Muscle layer of duodenum (tissue), 2 donors: ENCODE results near the gene LRRFIP1.
A peak's percentile ranks its signal among the peaks of the same experiment; 100 is the strongest.

Experiments
- H3K27ac ChIP-seq: one replicate; pipeline ENCODE4 v1.7.0; 2013; ENCODE audit warnings: mild to moderate bottlenecking, low read length
- H3K27me3 ChIP-seq: one replicate; pipeline ENCODE4 v1.7.0; 2013; ENCODE audit warnings: low read depth, mild to moderate bottlenecking, control low read depth, low read length
- H3K36me3 ChIP-seq, 2 donors: one replicate each; pipeline ENCODE4 v1.7.0; 2013; ENCODE audit warnings: low read length in 2 of 2, control low read depth in 1 of 2, mild to moderate bottlenecking in 1 of 2; ENCODE audit not compliant: insufficient read depth in 2 of 2, control insufficient read depth in 1 of 2
- H3K4me1 ChIP-seq, 2 donors: one replicate each; pipeline ENCODE4 v1.7.0; 2013; ENCODE audit warnings: low read length in 2 of 2, mild to moderate bottlenecking in 2 of 2, control low read depth in 1 of 2, moderate library complexity in 1 of 2; ENCODE audit not compliant: insufficient read depth in 2 of 2, control insufficient read depth in 1 of 2
- H3K4me3 ChIP-seq, 2 donors: one replicate each; pipeline ENCODE4 v1.7.0; 2013; ENCODE audit warnings: low read length in 2 of 2, low read depth in 1 of 2, mild to moderate bottlenecking in 1 of 2
- H3K9me3 ChIP-seq, 2 donors: one replicate each; pipeline ENCODE4 v1.7.0; 2013; ENCODE audit warnings: low read length in 2 of 2, control low read depth in 1 of 2, mild to moderate bottlenecking in 1 of 2; ENCODE audit not compliant: control insufficient read depth in 1 of 2
- donor health status: healthy.

LRRFIP1 gene

GRCh38 chr2:237725661-237726060 lies 98.3 kb downstream of the LRRFIP1 start:
- Histone ChIP-seq H3K27me3 (no peaks in the 10 kb centered on the region), H3K9me3 (no peaks in the 10 kb centered on the region), H3K27ac (peak overlapping the region; percentile 50), H3K36me3 (peaks cover 0 to 10% of the 10 kb centered on the region in 2 donors), H3K4me1 (peaks cover 32 to 54% of the 10 kb centered on the region in 2 donors), H3K4me3 (no peak overlapping the region)

DNA sequence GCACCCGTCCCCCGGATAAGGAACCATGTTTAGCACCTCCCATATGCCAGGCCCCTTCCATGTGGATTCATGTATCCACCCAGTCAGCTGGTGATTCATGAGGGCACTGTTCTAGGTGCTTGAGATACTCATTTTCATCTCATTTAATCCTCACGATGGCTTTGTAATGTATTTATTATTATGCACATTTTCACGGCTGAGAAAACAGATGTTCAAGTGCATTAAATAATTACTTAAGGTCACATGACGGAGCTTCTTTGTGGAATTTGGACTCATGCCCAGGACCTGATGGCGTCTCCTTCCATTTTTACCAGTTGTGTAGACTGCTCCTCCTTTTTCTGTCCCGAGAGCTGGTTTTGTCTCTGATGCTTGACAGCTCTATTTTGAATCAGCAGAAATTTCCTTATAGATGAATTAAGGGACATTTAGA lies 99.0 kb downstream of the LRRFIP1 start:
- Histone ChIP-seq H3K4me1 (peaks cover 28 to 53% of the 10 kb centered on the region in 2 donors), H3K36me3 (peaks cover 0 to 3% of the 10 kb centered on the region in 2 donors), H3K9me3 (no peaks in the 10 kb centered on the region), H3K27me3 (no peaks in the 10 kb centered on the region), H3K4me3 (no peak overlapping the region), H3K27ac (peak overlapping the region; percentile 62)

GRCh38 chr2:237727363-237727762 lies 100.0 kb downstream of the LRRFIP1 start:
- peaks cover 27 to 54% of the 10 kb centered on the region in 2 donors for H3K4me1 ChIP-seq
- H3K36me3 ChIP-seq, result peaks cover 0 to 3% of the 10 kb centered on the region in 2 donors
- H3K9me3 ChIP-seq, result no peaks in the 10 kb centered on the region
- H3K27ac ChIP-seq, result peak overlapping the region; percentile 5
- no peak overlapping the region for H3K4me3 ChIP-seq
- no peaks in the 10 kb centered on the region for H3K27me3 ChIP-seq

- Histone ChIP-seq H3K9me3 (no peaks in the 10 kb centered on the region), H3K4me3 (no peak overlapping the region), H3K27ac (no peak overlapping the region), H3K27me3 (no peaks in the 10 kb centered on the region), H3K4me1 (peaks cover 15 to 53% of the 10 kb centered on the region in 2 donors), H3K36me3 (no peaks in the 10 kb centered on the region)
Measured at GRCh38 chr2:237729681-237730475, 102.5 kb downstream of the LRRFIP1 start.

DNA sequence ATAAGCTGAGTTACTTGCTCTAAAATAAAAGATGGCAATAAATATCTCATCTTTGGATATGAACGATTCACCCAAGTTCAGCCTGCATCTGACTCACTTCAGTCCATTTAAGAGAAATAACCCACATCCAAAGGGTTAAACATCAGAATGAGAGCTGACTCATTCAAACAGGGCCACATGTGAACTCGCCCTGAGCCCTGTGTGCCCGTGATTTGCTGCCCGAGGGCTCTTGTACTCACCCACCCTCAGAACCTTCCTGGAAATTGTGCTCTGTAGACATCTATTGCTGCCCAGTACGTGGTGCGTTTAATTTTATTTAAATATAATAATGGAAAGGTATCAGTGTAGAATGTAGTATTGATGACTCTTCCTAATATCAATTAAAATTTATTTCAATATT lies 104.3 kb downstream of the LRRFIP1 start:
- Histone ChIP-seq H3K36me3 (no peaks in the 10 kb centered on the region), H3K4me3 (peak overlapping the region in 1 of 2 donors; percentile 14), H3K4me1 (peaks cover 0 to 46% of the 10 kb centered on the region in 2 donors), H3K27me3 (no peaks in the 10 kb centered on the region), H3K27ac (peak overlapping the region; percentile 10), H3K9me3 (no peaks in the 10 kb centered on the region)

DNA sequence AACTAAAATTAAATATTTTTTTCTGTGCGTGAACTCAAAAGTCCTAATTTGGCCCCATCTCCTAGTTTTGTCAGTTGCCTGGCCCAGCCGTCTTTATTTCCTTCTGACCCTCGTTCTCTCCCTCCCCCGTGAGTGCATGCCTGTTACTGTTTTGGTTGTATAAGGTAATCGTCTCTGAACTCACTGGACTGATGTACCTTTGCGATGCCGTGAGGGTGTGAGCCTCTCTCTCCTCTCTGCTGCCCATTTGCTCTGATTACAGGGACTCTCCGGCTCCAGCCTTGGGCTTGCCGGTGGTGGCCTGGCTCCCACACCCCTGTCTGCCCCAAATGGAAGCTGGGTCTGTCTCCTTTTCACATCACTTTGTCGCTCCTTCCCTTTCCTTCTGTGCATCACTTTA lies 104.7 kb downstream of the LRRFIP1 start:
- Histone ChIP-seq H3K4me3 (no peak overlapping the region), H3K27ac (peak overlapping the region; percentile 78), H3K4me1 (peaks cover 0 to 48% of the 10 kb centered on the region in 2 donors)

GRCh38 chr2:237732790-237733381 lies 105.5 kb downstream of the LRRFIP1 start:
- Histone ChIP-seq H3K4me3 (peak overlapping the region in 1 of 2 donors; percentile 37), H3K4me1 (peaks cover 0 to 54% of the 10 kb centered on the region in 2 donors), H3K27me3 (no peaks in the 10 kb centered on the region), H3K9me3 (no peaks in the 10 kb centered on the region), H3K36me3 (no peaks in the 10 kb centered on the region), H3K27ac (peak overlapping the region; percentile 78)

More for the DNA sequence above, 104.7 kb downstream of the LRRFIP1 start:
- no peaks in the 10 kb centered on the region for H3K27me3 ChIP-seq
- no peaks in the 10 kb centered on the region for H3K9me3 ChIP-seq
- H3K36me3 ChIP-seq, result no peaks in the 10 kb centered on the region

- peaks cover 0 to 8% of the 10 kb centered on the region in 2 donors for H3K36me3 ChIP-seq
- H3K27me3 ChIP-seq, result no peaks in the 10 kb centered on the region
- peaks cover 2 to 54% of the 10 kb centered on the region in 2 donors for H3K4me1 ChIP-seq
- peak overlapping the region; percentile 78 for H3K27ac ChIP-seq
- H3K4me3 ChIP-seq, result peak overlapping the region in 1 of 2 donors; percentile 37
- H3K9me3 ChIP-seq, result no peaks in the 10 kb centered on the region
Measured at GRCh38 chr2:237733677-237734300, 106.4 kb downstream of the LRRFIP1 start.

DNA sequence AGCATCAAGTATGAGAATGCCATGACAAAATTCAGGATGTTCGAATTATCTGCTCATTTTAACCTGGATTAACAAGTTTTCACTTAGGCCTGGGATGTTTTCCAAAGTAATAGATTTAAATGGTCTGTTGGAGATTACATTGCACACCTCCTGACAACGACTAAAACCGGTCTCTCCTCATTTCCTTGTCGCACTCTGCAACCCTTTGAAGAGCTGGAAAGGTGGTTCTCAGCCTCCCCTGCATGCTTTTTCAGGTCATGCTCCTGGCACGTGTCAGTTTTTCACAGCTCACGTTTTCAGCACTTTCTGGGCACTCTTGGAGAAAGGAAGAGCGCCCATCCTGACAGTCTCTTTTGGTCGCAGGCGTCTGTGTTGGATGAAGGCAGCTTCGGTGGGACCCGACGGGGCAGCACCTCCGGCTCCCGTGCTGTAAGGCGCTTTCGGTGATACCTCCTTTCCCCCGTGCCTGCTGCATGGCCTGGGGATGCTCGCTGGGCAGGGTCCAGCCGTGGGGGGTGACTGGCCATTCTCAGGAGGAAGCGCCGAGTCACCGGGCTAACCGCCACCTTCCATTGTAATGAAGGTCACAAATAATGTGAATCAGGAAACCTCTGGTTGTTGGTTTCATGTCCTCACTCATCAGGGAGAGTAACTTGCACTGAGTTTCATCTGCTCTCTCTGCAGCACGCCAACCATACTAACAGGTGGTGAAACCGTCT lies 107.7 kb downstream of the LRRFIP1 start:
- Histone ChIP-seq H3K27ac (no peak overlapping the region), H3K4me3 (no peak overlapping the region), H3K36me3 (peaks cover 0 to 8% of the 10 kb centered on the region in 2 donors), H3K9me3 (no peaks in the 10 kb centered on the region), H3K27me3 (no peaks in the 10 kb centered on the region), H3K4me1 (peaks cover 4 to 67% of the 10 kb centered on the region in 2 donors)

DNA sequence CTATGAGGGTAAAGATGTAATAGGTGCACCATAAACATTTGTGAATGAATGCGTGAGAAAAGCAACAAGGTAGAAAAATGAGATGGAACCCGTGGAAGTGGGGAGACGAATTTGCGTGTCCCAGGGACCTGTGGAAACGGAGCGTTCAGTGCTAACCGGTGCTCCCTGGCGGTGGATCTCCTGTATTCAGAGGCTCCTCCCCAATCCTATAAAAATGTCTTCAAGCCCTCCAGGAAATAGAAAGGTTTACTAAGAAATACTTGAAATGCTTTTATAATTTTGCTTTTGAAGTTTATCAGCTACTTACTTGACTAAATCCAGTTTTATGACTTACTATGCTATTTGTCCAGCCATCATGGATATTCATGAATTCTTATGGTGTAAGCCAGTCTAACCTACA lies 108.4 kb downstream of the LRRFIP1 start:
- Histone ChIP-seq H3K9me3 (no peaks in the 10 kb centered on the region), H3K36me3 (peaks cover 0 to 8% of the 10 kb centered on the region in 2 donors), H3K27me3 (no peaks in the 10 kb centered on the region), H3K27ac (no peak overlapping the region), H3K4me1 (peaks cover 4 to 74% of the 10 kb centered on the region in 2 donors), H3K4me3 (no peak overlapping the region)

DNA sequence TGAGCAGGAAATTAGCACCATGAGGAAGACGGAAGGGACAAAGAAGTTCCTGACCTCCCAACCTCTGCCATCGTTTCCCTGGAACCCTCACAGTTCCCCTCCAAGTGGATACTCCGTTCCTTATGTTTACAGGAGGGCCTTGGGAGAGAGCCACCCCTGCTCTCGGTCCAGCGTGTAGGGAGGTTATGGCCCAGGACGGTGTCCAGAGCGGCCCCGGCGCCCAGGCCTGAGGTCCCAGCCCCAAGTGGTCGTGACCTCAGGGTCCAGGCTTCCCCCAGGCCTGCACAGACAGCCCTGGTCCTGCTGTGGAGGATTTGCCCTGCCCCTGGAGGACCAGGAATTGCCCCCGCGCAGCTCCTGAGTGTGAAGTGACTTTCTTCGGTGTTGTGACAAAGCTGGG lies 109.4 kb downstream of the LRRFIP1 start:
- no peak overlapping the region for H3K27ac ChIP-seq

More for the DNA sequence above, 109.4 kb downstream of the LRRFIP1 start:
- no peaks in the 10 kb centered on the region for H3K9me3 ChIP-seq
- H3K27me3 ChIP-seq, result no peaks in the 10 kb centered on the region
- peaks cover 5 to 74% of the 10 kb centered on the region in 2 donors for H3K4me1 ChIP-seq
- H3K4me3 ChIP-seq, result no peak overlapping the region
- peaks cover 0 to 8% of the 10 kb centered on the region in 2 donors for H3K36me3 ChIP-seq
